ENCODE measurements around the gene PIP5K1B. TPM values are rescaled to one million over a fixed set of nuclear protein-coding genes. Genes with fewer than 3 reads are reported as not detected.

Gene PIP5K1B, protein sequence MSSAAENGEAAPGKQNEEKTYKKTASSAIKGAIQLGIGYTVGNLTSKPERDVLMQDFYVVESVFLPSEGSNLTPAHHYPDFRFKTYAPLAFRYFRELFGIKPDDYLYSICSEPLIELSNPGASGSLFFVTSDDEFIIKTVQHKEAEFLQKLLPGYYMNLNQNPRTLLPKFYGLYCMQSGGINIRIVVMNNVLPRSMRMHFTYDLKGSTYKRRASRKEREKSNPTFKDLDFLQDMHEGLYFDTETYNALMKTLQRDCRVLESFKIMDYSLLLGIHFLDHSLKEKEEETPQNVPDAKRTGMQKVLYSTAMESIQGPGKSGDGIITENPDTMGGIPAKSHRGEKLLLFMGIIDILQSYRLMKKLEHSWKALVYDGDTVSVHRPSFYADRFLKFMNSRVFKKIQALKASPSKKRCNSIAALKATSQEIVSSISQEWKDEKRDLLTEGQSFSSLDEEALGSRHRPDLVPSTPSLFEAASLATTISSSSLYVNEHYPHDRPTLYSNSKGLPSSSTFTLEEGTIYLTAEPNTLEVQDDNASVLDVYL
- 45.2 and 47.0 TPM in 2 replicates for polyA plus RNA-seq

DNA sequence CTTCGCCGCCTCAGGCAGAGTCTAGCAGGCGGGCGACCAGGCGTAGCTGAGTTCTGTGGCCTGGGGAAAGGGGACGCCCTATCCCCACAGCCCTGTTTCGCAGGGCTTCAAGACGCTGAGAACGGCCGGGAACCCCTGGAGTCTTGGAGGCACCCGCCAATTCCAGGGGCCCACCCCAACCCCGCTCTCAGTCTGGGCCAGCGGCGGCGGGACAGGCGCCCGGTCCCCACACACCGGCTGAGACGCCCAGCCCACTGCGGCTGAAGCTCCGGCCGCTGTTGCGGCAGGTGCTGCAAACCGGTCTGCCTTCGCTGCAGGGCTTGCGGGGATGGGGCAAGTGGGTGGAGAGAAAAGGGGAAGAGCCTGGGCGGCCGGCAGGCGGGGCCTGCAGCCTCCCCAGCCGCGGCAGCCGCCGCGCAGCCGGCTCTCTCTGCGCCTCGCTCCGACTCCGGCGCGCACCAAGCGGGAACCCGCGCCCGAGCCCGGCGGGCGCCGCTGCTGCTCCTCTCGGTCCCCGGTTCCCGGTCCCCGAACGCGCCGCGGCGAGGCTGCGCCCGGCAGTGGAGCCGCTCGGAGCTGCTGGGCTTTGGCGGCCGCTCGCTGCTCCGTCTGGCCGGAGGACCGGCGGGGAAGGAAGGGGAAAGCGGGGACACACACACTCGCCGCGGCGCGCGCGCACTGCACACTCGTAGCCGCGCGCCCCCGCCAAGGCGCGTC, at the start of gene PIP5K1B:
Gene PIP5K1B (plus strand): TSS at position 427 of the 717 bp plus-strand sequence. CDS start 117,375 bp downstream, outside the sequence.

GRCh38 chr9:69014013-69014412, 309.0 kb downstream of the PIP5K1B start, which contains the start of gene PRKACG:
TSS of gene PRKACG (minus strand) at chr9:69014113. CDS start at chr9:69014092, 21 bp downstream.

DNA sequence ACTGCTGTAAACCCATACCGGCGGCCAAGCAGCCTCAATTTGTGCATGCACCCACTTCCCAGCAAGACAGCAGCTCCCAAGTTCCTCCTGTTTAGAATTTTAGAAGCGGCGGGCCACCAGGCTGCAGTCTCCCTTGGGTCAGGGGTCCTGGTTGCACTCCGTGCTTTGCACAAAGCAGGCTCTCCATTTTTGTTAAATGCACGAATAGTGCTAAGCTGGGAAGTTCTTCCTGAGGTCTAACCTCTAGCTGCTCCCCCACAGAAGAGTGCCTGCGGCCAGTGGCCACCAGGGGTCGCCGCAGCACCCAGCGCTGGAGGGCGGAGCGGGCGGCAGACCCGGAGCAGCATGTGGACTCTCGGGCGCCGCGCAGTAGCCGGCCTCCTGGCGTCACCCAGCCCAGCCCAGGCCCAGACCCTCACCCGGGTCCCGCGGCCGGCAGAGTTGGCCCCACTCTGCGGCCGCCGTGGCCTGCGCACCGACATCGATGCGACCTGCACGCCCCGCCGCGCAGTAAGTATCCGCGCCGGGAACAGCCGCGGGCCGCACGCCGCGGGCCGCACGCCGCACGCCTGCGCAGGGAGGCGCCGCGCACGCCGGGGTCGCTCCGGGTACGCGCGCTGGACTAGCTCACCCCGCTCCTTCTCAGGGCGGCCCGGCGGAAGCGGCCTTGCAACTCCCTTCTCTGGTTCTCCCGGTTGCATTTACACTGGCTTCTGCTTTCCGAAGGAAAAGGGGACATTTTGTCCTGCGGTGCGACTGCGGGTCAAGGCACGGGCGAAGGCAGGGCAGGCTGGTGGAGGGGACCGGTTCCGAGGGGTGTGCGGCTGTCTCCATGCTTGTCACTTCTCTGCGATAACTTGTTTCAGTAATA, 330.6 kb downstream of the PIP5K1B start, which contains the start of gene FXN:
Gene FXN (plus strand): TSS at position 315 of the 871 bp plus-strand sequence. CDS start 31 bp downstream, at position 346.

Other genes with a start within 250 kb of the PIP5K1B start
- not detected in 2 replicates for gene TMEM252, start 164.4 kb upstream of the PIP5K1B start, polyA plus RNA-seq